Measurements from ENCODE around the gene MARCKSL1.
"Not testable (repeated sequence)": the region's sequence is repeated elsewhere in the genome, so short reads cannot be mapped to it uniquely, and the experiment has no call there.

The MARCKSL1 gene

GRCh38 chr1:32284777-32285176 lies 51.3 kb downstream of the MARCKSL1 start:
- not testable (repeated sequence) for DNase-seq

Measured in NCI-H146 (cell line).